Thoracic aorta (tissue), 2 donors: ENCODE results near the gene RIOK1. TPM values are rescaled to one million over a fixed set of nuclear protein-coding genes. Genes with fewer than 3 reads are reported as not detected.

ENCODE experiments used
- ATAC-seq: fragments of 150-250 bp; one replicate; pipeline ENCODE4 v1.8.0; 2017; ENCODE audit warnings: low read depth; ENCODE audit not compliant: insufficient number of reproducible peaks, low FRiP score
- DNase-seq: peaks from one replicate; pipeline ENCODE4 v3.0.0-alpha.2; 2020; ENCODE audit warnings: low spot score
- H3K27ac ChIP-seq, 2 donors: fragments of 200-600 bp; sonication (generic); 1 replicate in 1 of 2; 2 replicates in 1 of 2; pipeline ENCODE4 v1.5.1; 2016; ENCODE audit warnings: mild to moderate bottlenecking in 2 of 2, moderate library complexity in 2 of 2
- H3K27me3 ChIP-seq: fragments of 200-600 bp; sonication (generic); replicated peaks from 2 replicates; pipeline ENCODE4 v1.6.0; 2016; ENCODE audit warnings: mild to moderate bottlenecking; ENCODE audit not compliant: insufficient read depth
- H3K36me3 ChIP-seq: fragments of 200-600 bp; sonication (generic); one replicate; pipeline ENCODE4 v1.5.1; 2016
- H3K4me1 ChIP-seq, 2 donors: fragments of 200-600 bp; sonication (generic); 1 replicate in 1 of 2; 2 replicates in 1 of 2; pipeline versions ENCODE4 v1.5.1 to v1.6.0; 2016; ENCODE audit warnings: low read depth in 2 of 2, mild to moderate bottlenecking in 1 of 2; ENCODE audit not compliant: control insufficient read depth in 1 of 2
- H3K4me3 ChIP-seq: fragments of 200-600 bp; sonication (generic); 2 replicates; pipeline ENCODE4 v1.5.1; 2016; ENCODE audit warnings: mild to moderate bottlenecking
- H3K9me3 ChIP-seq: fragments of 200-600 bp; sonication (generic); 2 replicates; pipeline ENCODE4 v1.5.1; 2016
- total RNA-seq, 2 donors: library from RNA; depleted of rRNA; stranded (reverse); fragments of >200 nt; gene quantifications; one replicate each; pipeline versions ENCODE4 v1.1.0 to v1.2.3, GENCODE V29; 2016
- TF ChIP-seq, protein P1 (sequence below): fragments of 200-600 bp; sonication (generic); IDR thresholded peaks from one replicate; pipeline ENCODE4 v1.5.1; 2019; ENCODE audit warnings: antibody characterized with exemption

Gene RIOK1
- total RNA-seq, 2 donors from 2014 or later = 12.6 to 25.5 TPM

DNA sequence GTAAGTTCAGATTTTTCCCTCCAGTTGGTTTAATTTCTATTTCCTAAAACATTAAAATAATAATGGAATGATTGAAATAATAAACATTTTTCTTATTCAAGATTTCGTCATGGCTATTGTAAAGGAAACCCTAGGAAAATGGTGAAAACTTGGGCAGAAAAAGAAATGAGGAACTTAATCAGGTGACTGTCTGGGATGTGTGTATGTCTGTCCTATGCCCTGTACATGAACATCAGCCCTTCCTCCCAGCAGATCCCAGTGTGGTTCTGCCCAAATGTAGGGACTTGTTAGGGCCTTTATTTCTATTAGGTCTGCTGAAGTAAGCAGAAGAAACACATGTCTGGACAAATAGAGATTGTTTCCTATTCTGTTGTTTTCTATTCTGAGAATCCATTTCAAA, 13.1 kb downstream of the RIOK1 start:
- TF ChIP-seq, protein P1, sequence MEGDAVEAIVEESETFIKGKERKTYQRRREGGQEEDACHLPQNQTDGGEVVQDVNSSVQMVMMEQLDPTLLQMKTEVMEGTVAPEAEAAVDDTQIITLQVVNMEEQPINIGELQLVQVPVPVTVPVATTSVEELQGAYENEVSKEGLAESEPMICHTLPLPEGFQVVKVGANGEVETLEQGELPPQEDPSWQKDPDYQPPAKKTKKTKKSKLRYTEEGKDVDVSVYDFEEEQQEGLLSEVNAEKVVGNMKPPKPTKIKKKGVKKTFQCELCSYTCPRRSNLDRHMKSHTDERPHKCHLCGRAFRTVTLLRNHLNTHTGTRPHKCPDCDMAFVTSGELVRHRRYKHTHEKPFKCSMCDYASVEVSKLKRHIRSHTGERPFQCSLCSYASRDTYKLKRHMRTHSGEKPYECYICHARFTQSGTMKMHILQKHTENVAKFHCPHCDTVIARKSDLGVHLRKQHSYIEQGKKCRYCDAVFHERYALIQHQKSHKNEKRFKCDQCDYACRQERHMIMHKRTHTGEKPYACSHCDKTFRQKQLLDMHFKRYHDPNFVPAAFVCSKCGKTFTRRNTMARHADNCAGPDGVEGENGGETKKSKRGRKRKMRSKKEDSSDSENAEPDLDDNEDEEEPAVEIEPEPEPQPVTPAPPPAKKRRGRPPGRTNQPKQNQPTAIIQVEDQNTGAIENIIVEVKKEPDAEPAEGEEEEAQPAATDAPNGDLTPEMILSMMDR = no peak
- Histone ChIP-seq H3K4me3 (no peak overlapping the region), H3K36me3 (peaks cover 42% of the 10 kb centered on the region), H3K4me1 (no peaks in the 10 kb centered on the region), H3K27me3 (no peaks in the 10 kb centered on the region), H3K9me3 (no peaks in the 10 kb centered on the region), H3K27ac (no peak overlapping the region)
- ATAC-seq (no peak), DNase-seq (no peak)

DNA sequence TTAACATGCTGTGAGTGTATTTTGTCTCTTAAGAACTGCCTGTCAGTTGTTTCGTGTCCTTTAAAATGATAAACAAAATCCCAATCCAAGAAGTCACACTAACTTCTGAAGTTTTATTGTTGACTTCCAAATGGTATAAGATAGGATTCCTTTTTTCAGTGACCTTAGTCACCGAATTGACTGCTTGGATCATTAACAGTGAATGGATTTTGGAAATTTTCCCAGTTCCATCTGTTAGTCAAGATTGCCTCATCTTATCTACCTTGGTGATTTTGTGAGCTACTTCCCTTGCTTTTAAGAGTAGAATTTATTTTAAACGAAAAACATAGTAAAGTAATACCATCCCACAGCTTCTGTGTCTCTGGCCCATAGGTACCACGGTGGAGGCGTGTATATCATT, 14.9 kb downstream of the RIOK1 start:
- TF ChIP-seq, protein P1 = no peak
- peaks cover 40% of the 10 kb centered on the region for H3K36me3 ChIP-seq
- H3K27me3 ChIP-seq = no peaks in the 10 kb centered on the region
- no peaks in the 10 kb centered on the region for H3K9me3 ChIP-seq
- DNase-seq (no peak), ATAC-seq (no peak)
- H3K4me1 ChIP-seq = no peaks in the 10 kb centered on the region
- no peak overlapping the region for H3K4me3 ChIP-seq
- H3K27ac ChIP-seq = no peak overlapping the region

DNA sequence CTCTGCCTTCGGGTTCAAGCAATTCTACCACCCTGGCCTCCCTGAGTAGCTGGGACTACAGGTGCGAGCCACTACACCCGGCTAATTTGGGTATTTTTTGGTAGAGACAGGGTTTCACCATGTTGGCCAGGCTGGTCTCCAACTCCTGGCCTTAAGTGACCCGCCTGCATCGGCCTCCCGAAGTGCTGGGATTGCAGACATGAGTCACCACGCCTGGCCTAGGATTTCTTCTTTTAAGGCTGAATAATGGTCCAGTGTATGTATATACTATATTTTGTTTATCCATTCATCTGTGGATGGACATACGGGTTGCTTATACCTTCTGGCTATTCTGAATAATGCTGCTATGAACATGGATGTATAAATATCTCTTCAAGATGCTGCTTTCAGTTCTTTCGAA, 17.1 kb downstream of the RIOK1 start:
- ATAC-seq (no peak), DNase-seq (no peak)
- H3K4me1 ChIP-seq = no peaks in the 10 kb centered on the region
- H3K27me3 ChIP-seq = no peaks in the 10 kb centered on the region
- H3K4me3 ChIP-seq = no peak overlapping the region
- no peaks in the 10 kb centered on the region for H3K9me3 ChIP-seq
- H3K36me3 ChIP-seq = peaks cover 50% of the 10 kb centered on the region
- TF ChIP-seq, protein P1 = no peak
- H3K27ac ChIP-seq = no peak overlapping the region

DNA sequence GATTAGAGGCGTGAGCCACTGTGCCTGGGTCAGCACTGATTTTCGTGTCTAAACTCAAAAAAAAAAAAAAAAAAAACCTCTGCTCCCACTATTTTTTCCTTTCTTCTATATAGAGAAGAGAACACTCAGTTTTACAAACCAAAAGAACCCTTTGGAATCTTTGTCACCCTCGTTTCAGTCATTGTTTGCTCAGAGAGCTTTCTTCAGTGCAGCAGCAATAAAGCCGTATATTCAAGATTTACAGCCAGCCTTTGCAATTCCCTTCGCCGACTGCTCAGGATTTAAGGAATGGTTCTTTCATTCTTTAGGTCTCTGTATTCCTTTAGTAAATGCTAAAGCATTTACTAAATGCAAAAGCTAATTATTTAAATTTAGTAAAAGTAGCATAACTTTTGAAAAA, 20.1 kb downstream of the RIOK1 start:
- H3K4me1 ChIP-seq = no peaks in the 10 kb centered on the region
- H3K27me3 ChIP-seq = no peaks in the 10 kb centered on the region
- no peaks in the 10 kb centered on the region for H3K9me3 ChIP-seq
- H3K36me3 ChIP-seq = peaks cover 56% of the 10 kb centered on the region
- DNase-seq = no peak
- TF ChIP-seq, protein P1 = no peak
- ATAC-seq = no peak
- H3K4me3 ChIP-seq = no peak overlapping the region
- no peak overlapping the region for H3K27ac ChIP-seq

DNA sequence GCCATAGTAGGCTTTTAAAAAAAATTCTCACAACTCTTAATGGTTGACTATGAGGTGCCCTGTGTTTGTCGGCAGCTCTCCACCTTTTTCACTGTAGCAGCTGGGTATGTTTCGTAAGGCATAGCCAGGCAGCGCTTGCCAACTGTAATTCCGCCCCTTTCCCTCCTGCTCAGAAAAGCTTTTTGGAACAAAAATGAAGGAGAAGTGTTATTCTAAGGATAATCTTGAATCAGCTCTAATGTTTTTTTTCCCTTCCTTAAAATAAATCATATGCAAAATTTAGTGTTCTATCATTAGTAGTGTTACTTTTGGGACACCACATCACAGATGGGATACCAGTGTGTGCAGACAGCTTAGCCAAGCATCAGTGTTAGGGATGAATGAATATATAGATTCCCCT, 21.2 kb downstream of the RIOK1 start:
- no peaks in the 10 kb centered on the region for H3K27me3 ChIP-seq
- no peak for ATAC-seq
- H3K4me1 ChIP-seq = no peaks in the 10 kb centered on the region
- H3K9me3 ChIP-seq = no peaks in the 10 kb centered on the region
- no peak overlapping the region for H3K4me3 ChIP-seq
- H3K36me3 ChIP-seq = peaks cover 56% of the 10 kb centered on the region
- H3K27ac ChIP-seq = no peak overlapping the region
- no peak for DNase-seq
- TF ChIP-seq, protein P1 = no peak
